HepG2 (cell line): ENCODE results near the gene FGGY. TPM values are rescaled to one million over a fixed set of nuclear protein-coding genes. Genes with fewer than 3 reads are reported as not detected.

Experiments
- ADNP ChIP-seq: sonication (generic); formaldehyde crosslinking; IDR thresholded peaks from 2 replicates; pipeline ENCODE4 v1.4.0; 2020; ENCODE audit warnings: missing genetic modification reagents
- DNMT1 ChIP-seq: sonication (generic); formaldehyde crosslinking; IDR thresholded peaks from 2 replicates; pipeline ENCODE4 v1.5.1; 2020; ENCODE audit warnings: mild to moderate bottlenecking, missing genetic modification reagents
- FOSL2 ChIP-seq: sonication (generic); formaldehyde crosslinking; IDR thresholded peaks from 2 replicates; pipeline ENCODE4 v1.4.0; 2020; ENCODE audit warnings: missing genetic modification reagents
- GATAD2A ChIP-seq: IDR thresholded peaks from 2 replicates; pipeline ENCODE4 v1.6.1; 2016
- IRF2 ChIP-seq: IDR thresholded peaks from 2 replicates; pipeline ENCODE4 v1.6.1; 2018; ENCODE audit warnings: missing genetic modification reagents, missing compliant biosample characterization
- KDM4B ChIP-seq: sonication (generic); formaldehyde crosslinking; IDR thresholded peaks from 2 replicates; pipeline ENCODE4 v1.4.0; 2020; ENCODE audit warnings: missing genetic modification reagents
- KDM5A ChIP-seq: fragments of 200-600 bp; sonication (generic); IDR thresholded peaks from 2 replicates; pipeline ENCODE4 v1.7.0; 2018; ENCODE audit warnings: antibody characterized with exemption, mild to moderate bottlenecking, low read length, borderline replicate concordance
- NAIF1 ChIP-seq: sonication (generic); formaldehyde crosslinking; IDR thresholded peaks from 2 replicates; pipeline ENCODE4 v1.5.0; 2020; ENCODE audit warnings: mild to moderate bottlenecking, missing genetic modification reagents, borderline replicate concordance
- NFKBIZ ChIP-seq: IDR thresholded peaks from 2 replicates; pipeline ENCODE4 v1.6.1; 2018; ENCODE audit warnings: missing genetic modification reagents, missing compliant biosample characterization
- REPIN1 ChIP-seq: sonication (generic); formaldehyde crosslinking; IDR thresholded peaks from 2 replicates; pipeline ENCODE4 v1.8.0; 2022; ENCODE audit warnings: missing genetic modification reagents, low read depth, mild to moderate bottlenecking, borderline replicate concordance
- RNF2 ChIP-seq: fragments of 450-650 bp; conservative IDR thresholded peaks from 2 replicates; pipeline ENCODE4 v1.6.1; 2016; ENCODE audit warnings: low read depth
- SATB2 ChIP-seq: sonication (generic); formaldehyde crosslinking; IDR thresholded peaks from 2 replicates; pipeline ENCODE4 v1.5.0; 2020; ENCODE audit warnings: missing genetic modification reagents
- ZNF33B ChIP-seq: sonication (generic); formaldehyde crosslinking; IDR thresholded peaks from 2 replicates; pipeline ENCODE4 v1.5.1; 2020; ENCODE audit warnings: mild to moderate bottlenecking, missing genetic modification reagents
- ZNF44 ChIP-seq: sonication (generic); formaldehyde crosslinking; IDR thresholded peaks from 2 replicates; pipeline ENCODE4 v1.5.1; 2020; ENCODE audit warnings: mild to moderate bottlenecking, missing genetic modification reagents
- ZNF546 ChIP-seq: sonication (generic); formaldehyde crosslinking; conservative IDR thresholded peaks from 2 replicates; pipeline ENCODE4 v1.8.1; 2023; ENCODE audit warnings: mild to moderate bottlenecking, missing genetic modification reagents
- ZNF562 ChIP-seq: sonication (generic); formaldehyde crosslinking; IDR thresholded peaks from 2 replicates; pipeline ENCODE4 v1.8.0; 2022; ENCODE audit warnings: missing genetic modification reagents, borderline replicate concordance
- ZNF605 ChIP-seq: sonication (generic); formaldehyde crosslinking; IDR thresholded peaks from 2 replicates; pipeline ENCODE4 v1.8.0; 2022; ENCODE audit warnings: mild to moderate bottlenecking, missing genetic modification reagents
- ZNF777 ChIP-seq: sonication (generic); formaldehyde crosslinking; IDR thresholded peaks from 2 replicates; pipeline ENCODE4 v1.4.0; 2020; ENCODE audit warnings: missing genetic modification reagents
- polyA plus RNA-seq, 8 experiments: library from polyadenylated mRNA; depleted of rRNA in 3 of 8; stranded (reverse) in 7 of 8; unstranded in 1 of 8; fragments of >200 nt; fragmentation: Illumina TruSeq in 4 of 8; extraction: Trizol in 4 of 8; gene quantifications; 2 replicates each; pipeline versions ENCODE4 v1.2.1 to v1.2.3, GENCODE V29; 2011 to 2016; ENCODE audit warnings: low read depth in 4 of 8, missing spikeins in 1 of 8, mixed read lengths in 1 of 8; ENCODE audit not compliant: insufficient read depth in 1 of 8
- total RNA-seq, 5 experiments: library from RNA; depleted of rRNA; stranded (reverse); fragments of >200 nt; fragmentation: Illumina TruSeq; extraction: Trizol; gene quantifications; 2 replicates each; pipeline ENCODE4 v1.2.3, GENCODE V29; 2016; ENCODE audit warnings: low read depth in 1 of 5
- TF ChIP-seq, protein P1 (sequence below): IDR thresholded peaks from 2 replicates; pipeline ENCODE4 v1.6.1; 2012; ENCODE audit warnings: inconsistent platforms
- TF ChIP-seq, protein P2 (sequence below): sonication (generic); formaldehyde crosslinking; IDR thresholded peaks from 2 replicates; pipeline ENCODE4 v1.5.0; 2020; ENCODE audit warnings: mild to moderate bottlenecking, missing genetic modification reagents, moderate library complexity
- TF ChIP-seq, protein P3 (sequence below): sonication (generic); formaldehyde crosslinking; IDR thresholded peaks from 2 replicates; pipeline ENCODE4 v1.4.0; 2020; ENCODE audit warnings: missing genetic modification reagents
- TF ChIP-seq, protein P4 (sequence below): sonication (generic); formaldehyde crosslinking; IDR thresholded peaks from 2 replicates; pipeline ENCODE4 v1.8.1; 2022; ENCODE audit warnings: mild to moderate bottlenecking, missing genetic modification reagents
- TF ChIP-seq, protein P5 (sequence below): sonication (generic); formaldehyde crosslinking; IDR thresholded peaks from 2 replicates; pipeline ENCODE4 v1.4.0; 2020; ENCODE audit warnings: low read depth, missing genetic modification reagents
- TF ChIP-seq, protein P6 (sequence below): sonication (generic); formaldehyde crosslinking; IDR thresholded peaks from 2 replicates; pipeline ENCODE4 v1.4.0; 2020; ENCODE audit warnings: mild to moderate bottlenecking, low read depth, missing genetic modification reagents

Gene FGGY
- total and polyA plus RNA-seq, 2 of the 13 experiments (the other 11 are each of a cell fraction or from before 2014, with no cell fraction given), result 15.7 to 27.5 TPM

DNA sequence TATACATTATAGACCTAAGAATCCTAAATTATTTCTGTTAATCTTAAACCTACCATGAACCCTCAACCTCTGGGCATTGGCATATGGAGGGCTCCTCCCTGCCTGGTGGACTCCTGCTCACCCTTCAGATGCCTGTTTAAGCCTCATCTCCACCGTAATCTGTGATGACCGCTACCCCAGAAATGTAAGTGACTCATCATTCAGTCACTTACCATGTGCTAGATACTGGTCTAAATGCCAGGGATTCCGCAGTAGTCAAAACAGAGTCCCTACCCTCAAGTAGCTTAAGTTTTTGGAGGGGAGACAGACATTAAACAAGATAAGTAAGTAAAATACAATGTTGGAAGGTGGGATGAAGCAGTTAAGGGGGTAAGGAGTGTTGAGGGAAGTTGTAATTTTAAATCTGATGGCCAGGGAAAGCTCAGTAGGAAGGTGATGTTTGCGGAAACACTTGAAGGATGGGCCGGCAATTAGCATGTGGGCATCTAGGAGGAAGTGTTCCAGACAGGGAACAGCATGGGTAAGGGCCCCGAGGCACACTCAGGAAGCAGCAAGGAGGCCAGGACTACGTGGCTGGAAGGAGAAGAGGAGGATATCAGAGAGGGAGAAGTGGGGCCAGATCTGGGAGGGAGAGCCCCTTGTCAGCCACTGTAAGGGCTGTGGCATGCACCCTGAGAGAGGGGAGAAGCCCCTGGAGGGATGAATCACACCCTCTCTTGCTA is 376.1 kb downstream of the FGGY start (continued):
- TF ChIP-seq ZNF44 (CRISPR knock-in tag), result no peak
- no peak for TF ChIP-seq ZNF546 (CRISPR knock-in tag)
- TF ChIP-seq ZNF562, result no peak
- TF ChIP-seq, protein P1, sequence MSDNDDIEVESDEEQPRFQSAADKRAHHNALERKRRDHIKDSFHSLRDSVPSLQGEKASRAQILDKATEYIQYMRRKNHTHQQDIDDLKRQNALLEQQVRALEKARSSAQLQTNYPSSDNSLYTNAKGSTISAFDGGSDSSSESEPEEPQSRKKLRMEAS, result 0 out of 2 replicates have a peak, but pooled peaks have one; percentile 27
- no peak for TF ChIP-seq DNMT1 (CRISPR knock-in tag)
- TF ChIP-seq REPIN1 (CRISPR knock-in tag), result no peak
- TF ChIP-seq ZNF33B (CRISPR knock-in tag), result no peak
- no peak for TF ChIP-seq SATB2 (CRISPR knock-in tag)
- no peak for TF ChIP-seq RNF2
- TF ChIP-seq, protein P2, sequence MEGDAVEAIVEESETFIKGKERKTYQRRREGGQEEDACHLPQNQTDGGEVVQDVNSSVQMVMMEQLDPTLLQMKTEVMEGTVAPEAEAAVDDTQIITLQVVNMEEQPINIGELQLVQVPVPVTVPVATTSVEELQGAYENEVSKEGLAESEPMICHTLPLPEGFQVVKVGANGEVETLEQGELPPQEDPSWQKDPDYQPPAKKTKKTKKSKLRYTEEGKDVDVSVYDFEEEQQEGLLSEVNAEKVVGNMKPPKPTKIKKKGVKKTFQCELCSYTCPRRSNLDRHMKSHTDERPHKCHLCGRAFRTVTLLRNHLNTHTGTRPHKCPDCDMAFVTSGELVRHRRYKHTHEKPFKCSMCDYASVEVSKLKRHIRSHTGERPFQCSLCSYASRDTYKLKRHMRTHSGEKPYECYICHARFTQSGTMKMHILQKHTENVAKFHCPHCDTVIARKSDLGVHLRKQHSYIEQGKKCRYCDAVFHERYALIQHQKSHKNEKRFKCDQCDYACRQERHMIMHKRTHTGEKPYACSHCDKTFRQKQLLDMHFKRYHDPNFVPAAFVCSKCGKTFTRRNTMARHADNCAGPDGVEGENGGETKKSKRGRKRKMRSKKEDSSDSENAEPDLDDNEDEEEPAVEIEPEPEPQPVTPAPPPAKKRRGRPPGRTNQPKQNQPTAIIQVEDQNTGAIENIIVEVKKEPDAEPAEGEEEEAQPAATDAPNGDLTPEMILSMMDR (CRISPR knock-in tag), result no peak
- TF ChIP-seq, protein P3, sequence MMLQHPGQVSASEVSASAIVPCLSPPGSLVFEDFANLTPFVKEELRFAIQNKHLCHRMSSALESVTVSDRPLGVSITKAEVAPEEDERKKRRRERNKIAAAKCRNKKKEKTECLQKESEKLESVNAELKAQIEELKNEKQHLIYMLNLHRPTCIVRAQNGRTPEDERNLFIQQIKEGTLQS (CRISPR knock-in tag), result peak; percentile 71; the same call in 1 of the 2 replicates
- TF ChIP-seq, protein P4, sequence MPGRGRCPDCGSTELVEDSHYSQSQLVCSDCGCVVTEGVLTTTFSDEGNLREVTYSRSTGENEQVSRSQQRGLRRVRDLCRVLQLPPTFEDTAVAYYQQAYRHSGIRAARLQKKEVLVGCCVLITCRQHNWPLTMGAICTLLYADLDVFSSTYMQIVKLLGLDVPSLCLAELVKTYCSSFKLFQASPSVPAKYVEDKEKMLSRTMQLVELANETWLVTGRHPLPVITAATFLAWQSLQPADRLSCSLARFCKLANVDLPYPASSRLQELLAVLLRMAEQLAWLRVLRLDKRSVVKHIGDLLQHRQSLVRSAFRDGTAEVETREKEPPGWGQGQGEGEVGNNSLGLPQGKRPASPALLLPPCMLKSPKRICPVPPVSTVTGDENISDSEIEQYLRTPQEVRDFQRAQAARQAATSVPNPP (CRISPR knock-in tag), result no peak
- TF ChIP-seq NAIF1, result no peak
- TF ChIP-seq KDM5A, result no peak
- no peak for TF ChIP-seq NFKBIZ (CRISPR knock-in tag)
- TF ChIP-seq IRF2 (CRISPR knock-in tag), result no peak
- TF ChIP-seq, protein P5, sequence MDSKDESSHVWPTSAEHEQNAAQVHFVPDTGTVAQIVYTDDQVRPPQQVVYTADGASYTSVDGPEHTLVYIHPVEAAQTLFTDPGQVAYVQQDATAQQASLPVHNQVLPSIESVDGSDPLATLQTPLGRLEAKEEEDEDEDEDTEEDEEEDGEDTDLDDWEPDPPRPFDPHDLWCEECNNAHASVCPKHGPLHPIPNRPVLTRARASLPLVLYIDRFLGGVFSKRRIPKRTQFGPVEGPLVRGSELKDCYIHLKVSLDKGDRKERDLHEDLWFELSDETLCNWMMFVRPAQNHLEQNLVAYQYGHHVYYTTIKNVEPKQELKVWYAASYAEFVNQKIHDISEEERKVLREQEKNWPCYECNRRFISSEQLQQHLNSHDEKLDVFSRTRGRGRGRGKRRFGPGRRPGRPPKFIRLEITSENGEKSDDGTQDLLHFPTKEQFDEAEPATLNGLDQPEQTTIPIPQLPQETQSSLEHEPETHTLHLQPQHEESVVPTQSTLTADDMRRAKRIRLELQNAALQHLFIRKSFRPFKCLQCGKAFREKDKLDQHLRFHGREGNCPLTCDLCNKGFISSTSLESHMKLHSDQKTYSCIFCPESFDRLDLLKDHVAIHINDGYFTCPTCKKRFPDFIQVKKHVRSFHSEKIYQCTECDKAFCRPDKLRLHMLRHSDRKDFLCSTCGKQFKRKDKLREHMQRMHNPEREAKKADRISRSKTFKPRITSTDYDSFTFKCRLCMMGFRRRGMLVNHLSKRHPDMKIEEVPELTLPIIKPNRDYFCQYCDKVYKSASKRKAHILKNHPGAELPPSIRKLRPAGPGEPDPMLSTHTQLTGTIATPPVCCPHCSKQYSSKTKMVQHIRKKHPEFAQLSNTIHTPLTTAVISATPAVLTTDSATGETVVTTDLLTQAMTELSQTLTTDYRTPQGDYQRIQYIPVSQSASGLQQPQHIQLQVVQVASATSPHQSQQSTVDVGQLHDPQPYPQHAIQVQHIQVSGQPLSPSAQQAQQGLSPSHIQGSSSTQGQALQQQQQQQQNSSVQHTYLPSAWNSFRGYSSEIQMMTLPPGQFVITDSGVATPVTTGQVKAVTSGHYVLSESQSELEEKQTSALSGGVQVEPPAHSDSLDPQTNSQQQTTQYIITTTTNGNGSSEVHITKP (CRISPR knock-in tag), result no peak
- TF ChIP-seq, protein P6, sequence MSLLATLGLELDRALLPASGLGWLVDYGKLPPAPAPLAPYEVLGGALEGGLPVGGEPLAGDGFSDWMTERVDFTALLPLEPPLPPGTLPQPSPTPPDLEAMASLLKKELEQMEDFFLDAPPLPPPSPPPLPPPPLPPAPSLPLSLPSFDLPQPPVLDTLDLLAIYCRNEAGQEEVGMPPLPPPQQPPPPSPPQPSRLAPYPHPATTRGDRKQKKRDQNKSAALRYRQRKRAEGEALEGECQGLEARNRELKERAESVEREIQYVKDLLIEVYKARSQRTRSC (CRISPR knock-in tag), result no peak
- peak; percentile 94 for TF ChIP-seq FOSL2 (CRISPR knock-in tag)
- TF ChIP-seq ZNF605 (CRISPR knock-in tag), result no peak
- no peak for TF ChIP-seq ZNF777 (CRISPR knock-in tag)
- 0 out of 2 replicates have a peak, but pooled peaks have one; percentile 10 for TF ChIP-seq GATAD2A (CRISPR knock-in tag)
- no peak for TF ChIP-seq ADNP
- no peak for TF ChIP-seq KDM4B (CRISPR knock-in tag)
